Ascending aorta (tissue), 2 donors: Measurements from ENCODE around the gene UBE2G2. TPM values are rescaled to one million over a fixed set of nuclear protein-coding genes. Genes with fewer than 3 reads are reported as not detected.

Experiments used
- DNase-seq, 2 donors: peaks; one replicate each; pipeline ENCODE4 v3.0.0-alpha.2; 2019; ENCODE audit warnings: low spot score in 2 of 2
- H3K27ac ChIP-seq, 2 donors: fragments of 200-600 bp; sonication (generic); one replicate each; pipeline ENCODE4 v1.5.1; 2016 to 2017; ENCODE audit warnings: mild to moderate bottlenecking in 1 of 2
- H3K27me3 ChIP-seq: fragments of 200-600 bp; sonication (generic); one replicate; pipeline ENCODE4 v1.5.1; 2017
- H3K36me3 ChIP-seq, 2 donors: fragments of 200-600 bp; sonication (generic); one replicate each; pipeline ENCODE4 v1.5.1; 2016
- H3K4me1 ChIP-seq, 2 donors: fragments of 200-600 bp; sonication (generic); one replicate each; pipeline ENCODE4 v1.5.1; 2016 to 2017; ENCODE audit warnings: mild to moderate bottlenecking in 1 of 2
- H3K4me3 ChIP-seq, 2 donors: fragments of 200-600 bp; sonication (generic); one replicate each; pipeline ENCODE4 v1.5.1; 2016 to 2017; ENCODE audit warnings: mild to moderate bottlenecking in 1 of 2
- H3K9me3 ChIP-seq, 2 donors: fragments of 200-600 bp; sonication (generic); one replicate each; pipeline ENCODE4 v1.5.1; 2016
- CTCF ChIP-seq, 3 experiments: fragments of 200-600 bp in 2 of 3; fragments of 450-650 bp in 1 of 3; sonication (generic) in 2 of 3; IDR thresholded peaks; one replicate each; pipeline ENCODE4 v1.5.1; 2016 to 2019; ENCODE audit warnings: antibody characterized with exemption in 3 of 3, mild to moderate bottlenecking in 1 of 3, moderate library complexity in 1 of 3
- intact Hi-C: fragments of 100-400 bp; cut with DNase I; formaldehyde crosslinking; loops from one replicate; pipeline ENCODE4 v1.15.1; 2023
- total RNA-seq: library from RNA; depleted of rRNA; stranded (reverse); fragments of >200 nt; gene quantifications from one replicate; pipeline ENCODE4 v1.1.0, GENCODE V29; 2016

Gene UBE2G2
- total RNA-seq, 1 donor from 2014 or later: 58.1 TPM

GRCh38 chr21:44816761-44817505 lies 15.3 kb upstream of the UBE2G2 start:
- Histone ChIP-seq H3K4me3 (peak overlapping the region; percentile 60 to 85), H3K4me1 (peaks cover 5 to 12% of the 10 kb centered on the region in 2 donors), H3K27me3 (no peaks in the 10 kb centered on the region), H3K36me3 (peaks cover 0 to 15% of the 10 kb centered on the region in 2 donors), H3K9me3 (peaks cover 14 to 23% of the 10 kb centered on the region in 2 donors), H3K27ac (peak overlapping the region; percentile 73 to 82)
- TF ChIP-seq CTCF (IDR thresholded peaks at IDR 0.05): no peak
- no peak for DNase-seq
- intact Hi-C loops: loop anchor here (1.0 to 10.0 kb wide), 2 partner anchors 56 to 318 kb away; partner anchors contain the start of gene PTTG1IP

DNA sequence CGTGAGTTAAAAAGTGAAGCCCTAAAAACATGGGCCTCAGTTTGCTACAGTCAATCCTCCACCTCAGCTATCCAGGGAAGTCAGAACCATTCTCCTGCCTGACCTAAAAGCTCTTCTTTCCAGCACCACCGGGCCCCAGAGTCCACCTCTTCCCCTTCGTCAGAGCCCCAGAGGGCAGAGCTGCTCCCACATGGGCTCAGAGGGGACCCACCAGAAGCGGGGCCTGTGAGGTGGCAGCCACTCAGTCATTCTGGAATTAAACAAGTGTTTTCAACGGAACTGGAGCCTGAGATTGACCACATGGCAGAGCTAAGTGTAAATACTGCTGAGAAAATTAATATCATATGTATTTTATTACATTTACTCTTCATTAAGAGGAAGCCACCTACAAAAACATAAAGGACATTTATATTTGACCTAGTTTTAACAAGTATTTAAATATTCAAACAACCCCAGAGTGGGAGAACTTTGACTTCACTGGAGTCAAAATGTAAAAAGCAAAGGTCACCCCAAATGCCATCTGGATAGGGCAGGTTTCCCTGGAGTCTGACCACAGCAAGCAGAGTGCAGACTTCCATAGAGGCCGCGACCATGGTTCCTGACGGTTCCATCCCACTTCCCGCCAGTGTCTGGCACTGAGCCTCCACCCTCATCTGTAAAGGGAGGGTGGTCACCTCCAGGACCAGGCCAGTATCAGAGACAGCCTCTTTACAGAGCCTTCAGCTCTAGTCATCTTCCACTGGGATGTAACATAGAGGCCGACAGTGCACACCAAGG lies 14.4 kb upstream of the UBE2G2 start:
- Histone ChIP-seq H3K9me3 (peaks cover 14 to 15% of the 10 kb centered on the region in 2 donors), H3K36me3 (peaks cover 0 to 15% of the 10 kb centered on the region in 2 donors), H3K4me1 (peaks cover 5 to 12% of the 10 kb centered on the region in 2 donors), H3K27ac (no peak overlapping the region), H3K4me3 (no peak overlapping the region), H3K27me3 (no peaks in the 10 kb centered on the region)
- no peak for DNase-seq
- intact Hi-C loops: loop anchor here (10.0 kb wide), 1 partner anchor 319 kb away; no protein-coding TSS in a partner anchor
- no peak for TF ChIP-seq CTCF (IDR thresholded peaks at IDR 0.05)

GRCh38 chr21:44815225-44815624 lies 13.6 kb upstream of the UBE2G2 start:
- Histone ChIP-seq H3K4me1 (peaks cover 5 to 12% of the 10 kb centered on the region in 2 donors), H3K4me3 (no peak overlapping the region), H3K27me3 (no peaks in the 10 kb centered on the region), H3K27ac (peak overlapping the region in 1 of 2 donors; percentile 23), H3K36me3 (peaks cover 0 to 20% of the 10 kb centered on the region in 2 donors), H3K9me3 (peaks cover 8 to 10% of the 10 kb centered on the region in 2 donors)
- DNase-seq: no peak
- intact Hi-C loops: loop anchor here (10.0 kb wide), 1 partner anchor 320 kb away; no protein-coding TSS in a partner anchor
- no peak for TF ChIP-seq CTCF (IDR thresholded peaks at IDR 0.05)

DNA sequence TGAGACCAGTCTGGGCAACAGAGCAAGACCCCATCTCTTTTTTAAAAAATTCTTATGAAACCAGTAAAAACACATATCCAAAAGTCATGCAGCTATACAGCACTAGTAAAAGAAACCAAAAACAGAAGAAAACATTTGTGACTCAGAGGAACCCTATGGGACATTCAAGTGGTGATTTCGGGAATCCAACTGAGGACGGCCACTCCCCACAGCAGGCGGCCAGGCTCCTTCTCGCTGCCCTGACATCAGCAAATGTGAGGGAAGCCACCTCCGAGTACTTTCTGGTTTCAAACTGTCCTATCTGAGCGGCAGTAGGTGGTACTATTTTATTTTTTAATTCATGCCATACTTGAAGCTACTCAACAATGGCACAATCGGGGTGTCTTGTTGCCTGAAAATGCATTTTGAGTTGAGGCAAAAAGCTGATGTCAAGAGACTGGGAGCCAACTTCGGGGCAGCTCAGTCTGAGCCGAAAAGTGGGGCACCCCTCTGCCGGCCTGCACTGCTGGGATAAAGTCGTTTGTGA lies 12.9 kb upstream of the UBE2G2 start:
- Histone ChIP-seq H3K4me3 (no peak overlapping the region), H3K27me3 (no peaks in the 10 kb centered on the region), H3K9me3 (peaks cover 2 to 6% of the 10 kb centered on the region in 2 donors), H3K4me1 (peaks cover 5 to 12% of the 10 kb centered on the region in 2 donors), H3K36me3 (peaks cover 3 to 26% of the 10 kb centered on the region in 2 donors), H3K27ac (peak overlapping the region in 1 of 2 donors; percentile 23)
- DNase-seq: no peak
- TF ChIP-seq CTCF (IDR thresholded peaks at IDR 0.05): no peak
- intact Hi-C loops: loop anchor here (10.0 kb wide), 1 partner anchor 320 kb away; no protein-coding TSS in a partner anchor

- Histone ChIP-seq H3K27ac (no peak overlapping the region), H3K4me3 (no peak overlapping the region), H3K27me3 (no peaks in the 10 kb centered on the region), H3K36me3 (peaks cover 6 to 34% of the 10 kb centered on the region in 2 donors), H3K4me1 (peaks cover 5 to 12% of the 10 kb centered on the region in 2 donors), H3K9me3 (no peaks in the 10 kb centered on the region)
- no peak for DNase-seq
- intact Hi-C loops: loop anchor here (10.0 kb wide), 1 partner anchor 321 kb away; no protein-coding TSS in a partner anchor
- TF ChIP-seq CTCF (IDR thresholded peaks at IDR 0.05): no peak
These were observed 12.1 kb upstream of the UBE2G2 start for GRCh38 chr21:44813727-44814126.
